ENCODE results near the gene SRCAP.

DNA sequence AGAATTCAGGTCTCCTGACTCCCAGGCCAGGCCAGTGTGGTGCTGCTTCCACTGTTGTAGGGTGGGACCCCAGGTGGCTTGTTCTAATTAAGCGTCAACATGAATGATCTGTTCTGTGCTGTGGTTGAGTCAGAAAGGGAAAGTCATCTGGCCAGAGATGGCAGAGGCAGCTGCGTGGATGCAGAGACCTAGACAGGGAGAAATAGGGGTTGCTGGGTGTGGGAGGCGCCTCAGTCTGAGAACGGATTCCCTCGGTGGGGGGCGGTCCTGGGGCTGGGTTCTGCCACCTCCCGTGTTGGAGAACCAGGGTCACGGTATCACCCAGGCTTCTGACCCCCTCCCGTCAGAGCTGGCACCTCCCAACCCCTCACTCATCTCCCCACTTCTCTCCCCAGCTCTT, 35.2 kb upstream of the SRCAP start:
- TF ChIP-seq SAP30 (IDR thresholded peaks at IDR 0.05; ENCODE audit: insufficient read depth, insufficient replicate concordance, low read length) (no peak), YY1 (IDR thresholded peaks at IDR 0.05; ENCODE audit: low read depth, low read length) (no peak), JUND (IDR thresholded peaks at IDR 0.05; ENCODE audit: low read length) (no peak), CTBP2 (IDR thresholded peaks at IDR 0.05; ENCODE audit: borderline replicate concordance, insufficient read depth, insufficient read length, low read length) (no peak), KDM1A (IDR thresholded peaks at IDR 0.05; ENCODE audit: borderline replicate concordance, low read length) (no peak)
- TF ChIP-seq, protein P1, sequence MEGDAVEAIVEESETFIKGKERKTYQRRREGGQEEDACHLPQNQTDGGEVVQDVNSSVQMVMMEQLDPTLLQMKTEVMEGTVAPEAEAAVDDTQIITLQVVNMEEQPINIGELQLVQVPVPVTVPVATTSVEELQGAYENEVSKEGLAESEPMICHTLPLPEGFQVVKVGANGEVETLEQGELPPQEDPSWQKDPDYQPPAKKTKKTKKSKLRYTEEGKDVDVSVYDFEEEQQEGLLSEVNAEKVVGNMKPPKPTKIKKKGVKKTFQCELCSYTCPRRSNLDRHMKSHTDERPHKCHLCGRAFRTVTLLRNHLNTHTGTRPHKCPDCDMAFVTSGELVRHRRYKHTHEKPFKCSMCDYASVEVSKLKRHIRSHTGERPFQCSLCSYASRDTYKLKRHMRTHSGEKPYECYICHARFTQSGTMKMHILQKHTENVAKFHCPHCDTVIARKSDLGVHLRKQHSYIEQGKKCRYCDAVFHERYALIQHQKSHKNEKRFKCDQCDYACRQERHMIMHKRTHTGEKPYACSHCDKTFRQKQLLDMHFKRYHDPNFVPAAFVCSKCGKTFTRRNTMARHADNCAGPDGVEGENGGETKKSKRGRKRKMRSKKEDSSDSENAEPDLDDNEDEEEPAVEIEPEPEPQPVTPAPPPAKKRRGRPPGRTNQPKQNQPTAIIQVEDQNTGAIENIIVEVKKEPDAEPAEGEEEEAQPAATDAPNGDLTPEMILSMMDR (IDR thresholded peaks at IDR 0.05; ENCODE audit: control extremely low read depth in 1 of 3, insufficient read depth in 1 of 3, low read depth in 1 of 3, low read length in 3 of 3): no peak
- TF ChIP-seq, protein P2, sequence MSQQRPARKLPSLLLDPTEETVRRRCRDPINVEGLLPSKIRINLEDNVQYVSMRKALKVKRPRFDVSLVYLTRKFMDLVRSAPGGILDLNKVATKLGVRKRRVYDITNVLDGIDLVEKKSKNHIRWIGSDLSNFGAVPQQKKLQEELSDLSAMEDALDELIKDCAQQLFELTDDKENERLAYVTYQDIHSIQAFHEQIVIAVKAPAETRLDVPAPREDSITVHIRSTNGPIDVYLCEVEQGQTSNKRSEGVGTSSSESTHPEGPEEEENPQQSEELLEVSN (IDR thresholded peaks at IDR 0.05): no peak

Measured in H1 (cell line).